Measurements from ENCODE around the gene LARGE1. TPM values are rescaled to one million over a fixed set of nuclear protein-coding genes. Genes with fewer than 3 reads are reported as not detected.

LARGE1 gene
- total RNA-seq, 4 donors from 2014 or later, result 18.7 to 82.1 (median 39.2) TPM

GRCh38 chr22:33481550-33481949 is 438.7 kb downstream of the LARGE1 start:
- intact Hi-C loops (cut with DNase I; ENCODE audit: low total_unique reads), result no loop called here
- Histone ChIP-seq H3K4me3 (no peak overlapping the region), H3K36me3 (no peaks in the 10 kb centered on the region), H3K4me1 (no peaks in the 10 kb centered on the region), H3K27ac (no peak overlapping the region), H3K9me3 (no peaks in the 10 kb centered on the region), H3K27me3 (no peaks in the 10 kb centered on the region)
- TF ChIP-seq POLR2A (IDR thresholded peaks at IDR 0.05), result no peak
- TF ChIP-seq, protein P1, sequence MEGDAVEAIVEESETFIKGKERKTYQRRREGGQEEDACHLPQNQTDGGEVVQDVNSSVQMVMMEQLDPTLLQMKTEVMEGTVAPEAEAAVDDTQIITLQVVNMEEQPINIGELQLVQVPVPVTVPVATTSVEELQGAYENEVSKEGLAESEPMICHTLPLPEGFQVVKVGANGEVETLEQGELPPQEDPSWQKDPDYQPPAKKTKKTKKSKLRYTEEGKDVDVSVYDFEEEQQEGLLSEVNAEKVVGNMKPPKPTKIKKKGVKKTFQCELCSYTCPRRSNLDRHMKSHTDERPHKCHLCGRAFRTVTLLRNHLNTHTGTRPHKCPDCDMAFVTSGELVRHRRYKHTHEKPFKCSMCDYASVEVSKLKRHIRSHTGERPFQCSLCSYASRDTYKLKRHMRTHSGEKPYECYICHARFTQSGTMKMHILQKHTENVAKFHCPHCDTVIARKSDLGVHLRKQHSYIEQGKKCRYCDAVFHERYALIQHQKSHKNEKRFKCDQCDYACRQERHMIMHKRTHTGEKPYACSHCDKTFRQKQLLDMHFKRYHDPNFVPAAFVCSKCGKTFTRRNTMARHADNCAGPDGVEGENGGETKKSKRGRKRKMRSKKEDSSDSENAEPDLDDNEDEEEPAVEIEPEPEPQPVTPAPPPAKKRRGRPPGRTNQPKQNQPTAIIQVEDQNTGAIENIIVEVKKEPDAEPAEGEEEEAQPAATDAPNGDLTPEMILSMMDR (IDR thresholded peaks at IDR 0.05), result no peak
- no peak for DNase-seq

DNA sequence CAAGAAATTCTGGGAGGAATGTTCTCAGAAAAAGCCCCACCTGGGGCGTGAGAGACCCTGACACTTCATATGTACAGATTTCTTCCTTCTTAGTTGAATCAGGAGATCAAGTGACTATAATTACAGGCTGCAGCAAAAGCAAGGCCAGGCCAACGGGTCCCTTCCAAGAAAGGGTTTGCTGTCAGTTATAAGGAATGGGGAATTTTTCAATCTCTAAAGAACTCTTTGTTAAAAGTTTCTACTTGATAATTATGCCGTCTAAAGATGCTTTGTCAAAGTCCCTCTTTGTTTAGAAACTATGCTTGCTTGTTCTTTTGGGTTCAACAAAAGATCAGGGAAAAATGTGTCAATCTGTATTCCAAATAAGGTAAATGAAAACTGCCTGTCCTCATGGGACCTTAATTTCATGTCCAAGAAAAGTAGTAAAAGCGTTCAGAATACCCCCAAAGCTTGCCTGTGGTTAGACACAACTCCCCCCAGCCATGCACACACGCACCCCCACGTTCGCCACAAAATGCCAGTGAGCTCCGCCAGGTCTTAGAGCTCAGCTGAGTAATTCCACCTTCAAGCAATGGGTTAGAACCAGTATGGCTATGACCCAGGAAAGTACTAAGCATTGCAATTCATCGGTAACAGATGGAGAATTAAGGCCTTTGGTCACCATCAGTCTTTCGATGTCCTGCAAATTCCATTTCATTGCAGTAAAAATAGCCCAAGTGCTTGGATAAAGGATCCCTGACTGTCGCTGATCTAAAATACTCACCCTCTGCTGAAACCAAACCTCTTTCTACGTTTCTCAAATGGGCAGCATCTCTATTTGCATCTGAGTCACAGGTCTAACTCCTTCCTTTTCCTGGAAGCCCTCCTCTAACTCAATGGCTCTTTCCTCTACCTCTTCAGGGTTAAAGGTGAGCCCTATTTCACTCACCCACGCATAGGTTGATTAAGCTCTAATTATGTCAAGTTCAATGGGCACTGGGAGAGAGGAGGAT is 442.9 kb downstream of the LARGE1 start:
- no peak for TF ChIP-seq POLR2A (IDR thresholded peaks at IDR 0.05)
- TF ChIP-seq, protein P1 (IDR thresholded peaks at IDR 0.05), result no peak
- Histone ChIP-seq H3K36me3 (no peaks in the 10 kb centered on the region), H3K27me3 (no peaks in the 10 kb centered on the region), H3K4me1 (no peaks in the 10 kb centered on the region), H3K27ac (no peak overlapping the region), H3K9me3 (no peaks in the 10 kb centered on the region), H3K4me3 (no peak overlapping the region)
- no peak for DNase-seq
- intact Hi-C loops (cut with DNase I; ENCODE audit: low total_unique reads), result no loop called here

- Histone ChIP-seq H3K4me3 (no peak overlapping the region), H3K27ac (no peak overlapping the region)
Observed at GRCh38 chr22:33476716-33477115, 443.6 kb downstream of the LARGE1 start.

DNA sequence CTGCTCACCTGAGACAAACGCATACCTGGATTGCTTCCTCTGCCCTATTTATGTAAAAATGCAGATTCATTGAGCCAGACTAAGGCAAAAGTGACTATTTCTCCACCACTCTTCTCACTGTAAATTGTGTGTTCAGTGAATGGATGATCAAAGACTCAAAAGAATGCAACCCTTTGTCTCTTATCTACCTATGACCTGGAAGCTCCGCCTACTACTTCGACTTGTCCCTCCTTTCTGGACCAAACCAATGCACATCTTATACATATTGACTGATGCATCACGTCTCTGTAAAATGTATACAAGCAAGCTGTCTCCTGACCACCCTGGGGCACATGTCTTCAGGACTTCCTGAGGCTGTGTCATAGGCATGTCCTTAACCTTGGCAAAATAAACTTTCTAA is 444.1 kb downstream of the LARGE1 start:
- H3K27ac ChIP-seq, result no peak overlapping the region
- intact Hi-C loops (cut with DNase I; ENCODE audit: low total_unique reads), result no loop called here
- no peak for DNase-seq

More at GRCh38 chr22:33476716-33477115, 443.6 kb downstream of the LARGE1 start:
- no peak for DNase-seq
- Histone ChIP-seq H3K27me3 (no peaks in the 10 kb centered on the region), H3K4me1 (no peaks in the 10 kb centered on the region), H3K36me3 (no peaks in the 10 kb centered on the region), H3K9me3 (no peaks in the 10 kb centered on the region)
- TF ChIP-seq, protein P1 (IDR thresholded peaks at IDR 0.05), result no peak
- no peak for TF ChIP-seq POLR2A (IDR thresholded peaks at IDR 0.05)
- intact Hi-C loops (cut with DNase I; ENCODE audit: low total_unique reads), result no loop called here

GRCh38 chr22:33474587-33474986 is 445.7 kb downstream of the LARGE1 start:
- TF ChIP-seq, protein P1 (IDR thresholded peaks at IDR 0.05), result no peak
- no peak for TF ChIP-seq POLR2A (IDR thresholded peaks at IDR 0.05)
- Histone ChIP-seq H3K4me3 (no peak overlapping the region), H3K9me3 (no peaks in the 10 kb centered on the region), H3K27me3 (no peaks in the 10 kb centered on the region), H3K36me3 (no peaks in the 10 kb centered on the region), H3K4me1 (no peaks in the 10 kb centered on the region), H3K27ac (no peak overlapping the region)
- intact Hi-C loops (cut with DNase I; ENCODE audit: low total_unique reads), result no loop called here
- DNase-seq, result no peak

More for the DNA sequence above, 444.1 kb downstream of the LARGE1 start:
- TF ChIP-seq, protein P1 (IDR thresholded peaks at IDR 0.05), result no peak
- TF ChIP-seq POLR2A (IDR thresholded peaks at IDR 0.05), result no peak
- H3K9me3 ChIP-seq, result no peaks in the 10 kb centered on the region
- no peak overlapping the region for H3K4me3 ChIP-seq
- no peaks in the 10 kb centered on the region for H3K27me3 ChIP-seq
- no peaks in the 10 kb centered on the region for H3K36me3 ChIP-seq
- no peaks in the 10 kb centered on the region for H3K4me1 ChIP-seq

Data from uterus (tissue), 4 donors.